Measurements from ENCODE around the gene KCNJ11. TPM values are rescaled to one million over a fixed set of nuclear protein-coding genes. Genes with fewer than 3 reads are reported as not detected.

KCNJ11 gene
- total RNA-seq, 4 donors from 2014 or later, result 1.7 to 6.0 (median 3.2) TPM; not detected in 1

- no peak overlapping the region for H3K27ac ChIP-seq
- DNase-seq, result no peak
- no peak for TF ChIP-seq POLR2A (IDR thresholded peaks at IDR 0.05)
- TF ChIP-seq, protein P1, sequence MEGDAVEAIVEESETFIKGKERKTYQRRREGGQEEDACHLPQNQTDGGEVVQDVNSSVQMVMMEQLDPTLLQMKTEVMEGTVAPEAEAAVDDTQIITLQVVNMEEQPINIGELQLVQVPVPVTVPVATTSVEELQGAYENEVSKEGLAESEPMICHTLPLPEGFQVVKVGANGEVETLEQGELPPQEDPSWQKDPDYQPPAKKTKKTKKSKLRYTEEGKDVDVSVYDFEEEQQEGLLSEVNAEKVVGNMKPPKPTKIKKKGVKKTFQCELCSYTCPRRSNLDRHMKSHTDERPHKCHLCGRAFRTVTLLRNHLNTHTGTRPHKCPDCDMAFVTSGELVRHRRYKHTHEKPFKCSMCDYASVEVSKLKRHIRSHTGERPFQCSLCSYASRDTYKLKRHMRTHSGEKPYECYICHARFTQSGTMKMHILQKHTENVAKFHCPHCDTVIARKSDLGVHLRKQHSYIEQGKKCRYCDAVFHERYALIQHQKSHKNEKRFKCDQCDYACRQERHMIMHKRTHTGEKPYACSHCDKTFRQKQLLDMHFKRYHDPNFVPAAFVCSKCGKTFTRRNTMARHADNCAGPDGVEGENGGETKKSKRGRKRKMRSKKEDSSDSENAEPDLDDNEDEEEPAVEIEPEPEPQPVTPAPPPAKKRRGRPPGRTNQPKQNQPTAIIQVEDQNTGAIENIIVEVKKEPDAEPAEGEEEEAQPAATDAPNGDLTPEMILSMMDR (IDR thresholded peaks at IDR 0.05), result no peak
- no peaks in the 10 kb centered on the region for H3K36me3 ChIP-seq
- no peaks in the 10 kb centered on the region for H3K9me3 ChIP-seq
- H3K27me3 ChIP-seq, result no peaks in the 10 kb centered on the region
- H3K4me3 ChIP-seq, result no peak overlapping the region
- H3K4me1 ChIP-seq, result peaks cover 0 to 2% (median 0%) of the 10 kb centered on the region in 4 donors
Measured at GRCh38 chr11:17394743-17395390, 6.4 kb upstream of the KCNJ11 start.

- no peaks in the 10 kb centered on the region for H3K36me3 ChIP-seq
- peaks cover 0 to 7% (median 2%) of the 10 kb centered on the region in 4 donors for H3K4me1 ChIP-seq
- no peaks in the 10 kb centered on the region for H3K27me3 ChIP-seq
- TF ChIP-seq, protein P1 (IDR thresholded peaks at IDR 0.05), result no peak
- no peak for TF ChIP-seq POLR2A (IDR thresholded peaks at IDR 0.05)
- no peak for DNase-seq
- no peak overlapping the region for H3K4me3 ChIP-seq
- H3K27ac ChIP-seq, result no peak overlapping the region
- no peaks in the 10 kb centered on the region for H3K9me3 ChIP-seq
Measured at GRCh38 chr11:17393472-17393871, 5.0 kb upstream of the KCNJ11 start.

GRCh38 chr11:17392872-17393271 is 4.4 kb upstream of the KCNJ11 start:
- Histone ChIP-seq H3K9me3 (no peaks in the 10 kb centered on the region), H3K4me1 (peaks cover 0 to 9% (median 2%) of the 10 kb centered on the region in 4 donors), H3K36me3 (no peaks in the 10 kb centered on the region), H3K27me3 (no peaks in the 10 kb centered on the region), H3K4me3 (no peak overlapping the region), H3K27ac (no peak overlapping the region)
- TF ChIP-seq POLR2A (IDR thresholded peaks at IDR 0.05), result no peak
- TF ChIP-seq, protein P1 (IDR thresholded peaks at IDR 0.05), result no peak
- DNase-seq, result no peak

DNA sequence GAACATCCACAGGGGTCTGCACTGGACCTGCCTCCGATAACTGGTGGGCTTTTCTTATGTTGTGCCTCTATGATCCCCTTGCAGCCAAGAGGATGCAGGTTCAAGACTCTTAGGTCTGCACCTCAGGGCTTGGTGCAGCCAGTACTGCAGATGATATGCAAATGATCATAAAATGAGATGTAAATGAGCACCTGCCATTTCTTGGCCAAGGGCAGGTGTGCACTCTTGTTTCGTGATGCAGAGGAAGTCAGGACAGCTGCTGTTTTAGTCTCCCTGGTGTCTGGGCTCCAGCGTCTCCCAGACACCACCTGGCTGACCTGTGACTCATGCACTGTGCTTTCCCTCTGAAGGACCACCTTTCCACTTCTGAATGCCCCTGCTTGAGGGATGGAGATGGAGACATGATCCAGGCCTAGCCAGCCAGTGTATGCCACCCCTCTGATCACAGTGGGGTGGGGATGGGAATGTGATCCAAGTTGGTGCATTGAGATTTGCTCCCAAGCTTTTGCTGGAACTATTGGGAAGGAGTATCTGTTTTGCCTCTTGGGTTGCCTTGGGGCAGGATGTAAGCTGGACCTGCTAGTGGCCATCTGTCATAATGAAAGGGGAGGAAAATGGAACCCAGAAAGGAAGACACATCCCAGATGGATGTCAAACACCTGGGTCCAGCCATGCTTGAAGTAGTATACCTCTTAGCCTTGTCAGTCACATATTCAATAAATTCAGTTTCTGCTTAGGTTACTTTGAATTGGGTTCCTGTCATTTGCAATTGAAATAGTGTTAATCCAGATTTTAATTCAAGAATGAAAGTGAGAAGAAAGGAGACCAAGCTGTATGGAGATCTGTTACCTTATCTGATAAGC is 3.3 kb upstream of the KCNJ11 start:
- no peaks in the 10 kb centered on the region for H3K27me3 ChIP-seq
- no peaks in the 10 kb centered on the region for H3K9me3 ChIP-seq
- peak in 1 of 3 donors; percentile 53 for DNase-seq
- H3K4me3 ChIP-seq, result no peak overlapping the region
- H3K27ac ChIP-seq, result no peak overlapping the region
- peaks cover 0 to 9% (median 2%) of the 10 kb centered on the region in 4 donors for H3K4me1 ChIP-seq
- H3K36me3 ChIP-seq, result no peaks in the 10 kb centered on the region
- TF ChIP-seq, protein P1 (IDR thresholded peaks at IDR 0.05), result no peak
- TF ChIP-seq POLR2A (IDR thresholded peaks at IDR 0.05), result no peak

DNA sequence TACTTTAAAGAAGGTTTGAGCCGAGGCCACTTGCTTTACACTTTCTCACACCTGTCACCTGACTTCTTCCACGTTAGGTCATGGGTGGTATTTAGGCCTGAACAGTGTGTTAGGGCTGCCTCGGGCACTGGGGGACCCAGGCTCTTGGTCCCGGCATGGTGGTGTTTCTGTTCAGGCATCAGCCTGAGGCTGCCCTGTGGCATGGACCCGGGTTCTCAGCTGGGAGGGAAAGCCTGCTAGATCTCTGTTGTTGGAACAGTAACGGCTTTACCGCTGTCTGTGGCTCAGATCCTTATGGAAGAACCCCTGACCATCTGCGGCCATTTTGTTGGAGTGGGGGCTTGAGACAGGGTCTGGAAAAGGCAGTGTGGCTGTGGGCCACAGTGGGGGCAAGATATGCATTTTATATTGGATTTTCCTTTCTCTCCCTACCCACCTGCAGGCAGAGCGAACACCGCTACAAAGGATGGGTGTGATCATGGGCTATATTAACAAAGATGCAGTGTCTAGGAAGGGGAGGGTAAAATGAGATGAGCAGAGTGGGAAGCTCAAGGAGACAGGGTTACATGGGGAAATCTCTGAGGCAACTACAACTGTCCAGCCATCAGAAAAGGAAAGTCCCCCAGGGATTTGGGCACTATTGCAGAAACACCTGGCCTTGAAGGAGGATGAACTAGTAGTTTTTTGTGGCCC is 1.6 kb upstream of the KCNJ11 start:
- Histone ChIP-seq H3K27ac (peak overlapping the region in 1 of 4 donors; percentile 44), H3K9me3 (no peaks in the 10 kb centered on the region), H3K36me3 (no peaks in the 10 kb centered on the region), H3K4me3 (peak overlapping the region; percentile 51 to 85 (median 62)), H3K27me3 (no peaks in the 10 kb centered on the region), H3K4me1 (peaks cover 0 to 9% (median 2%) of the 10 kb centered on the region in 4 donors)
- no peak for DNase-seq
- TF ChIP-seq, protein P1 (IDR thresholded peaks at IDR 0.05), result no peak
- TF ChIP-seq POLR2A (IDR thresholded peaks at IDR 0.05), result no peak

All from Peyer's patch (tissue), 4 donors.